ENCODE results near the gene C9orf78. TPM values are rescaled to one million over a fixed set of nuclear protein-coding genes. Genes with fewer than 3 reads are reported as not detected.

C9orf78 gene
- total RNA-seq, 2 experiments from 2014 or later: 45.3 to 45.7 TPM

DNA sequence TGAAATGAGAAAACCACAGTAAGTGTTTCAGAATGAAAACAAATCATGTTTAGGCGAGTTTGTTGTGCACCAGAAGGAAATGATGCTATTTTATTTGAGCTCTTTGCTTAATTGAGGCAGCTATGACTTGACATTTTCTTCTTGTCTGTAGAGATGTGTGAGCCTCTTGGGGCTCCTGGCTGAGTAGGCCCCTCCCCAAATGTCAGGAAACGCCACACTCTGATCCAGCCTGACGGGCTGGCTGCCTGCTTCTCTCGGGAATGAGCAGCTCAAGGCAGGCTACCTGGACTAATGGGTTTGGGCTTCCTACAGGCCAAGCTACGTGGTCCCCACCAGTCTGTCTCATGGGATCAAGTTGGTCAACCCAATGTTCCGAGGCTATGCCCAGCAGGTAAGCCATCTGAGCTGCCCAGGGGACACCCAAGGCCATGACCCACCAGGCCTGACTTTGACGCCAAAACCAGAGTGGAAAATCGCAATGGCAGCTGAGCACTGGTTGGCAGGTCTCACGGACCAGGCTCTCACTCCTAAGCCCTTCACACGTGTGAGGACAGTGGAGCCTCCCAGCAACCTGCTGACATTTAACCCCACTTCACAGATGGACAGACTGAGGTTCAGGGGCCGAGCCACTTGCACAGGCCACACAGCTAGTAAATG lies 30.0 kb upstream of the C9orf78 start:
- peak; percentile 56 for DNase-seq
- peaks cover 39% of the 10 kb centered on the region for H3K36me3 Mint-ChIP-seq (ENCODE audit: low read depth)
- peak overlapping the region; percentile 93 for H3K27ac Mint-ChIP-seq
- H3K9me3 Mint-ChIP-seq: no peaks in the 10 kb centered on the region
- H3K4me1 Mint-ChIP-seq (ENCODE audit: low read depth): peaks cover 85% of the 10 kb centered on the region
- intact Hi-C loops (cut with micrococcal nuclease): loop anchor here (5.0 kb wide), 1 partner anchor 43 kb away; the partner anchor contains the start of gene TOR1A
- no peak overlapping the region for H3K4me3 Mint-ChIP-seq
- H3K27me3 Mint-ChIP-seq (ENCODE audit: low read depth): no peaks in the 10 kb centered on the region
- CTCF ChIA-PET: interaction anchor here (0.5 to 0.6 kb wide), 2 partner anchors 22 to 160 kb away, joined by 3 to 4 read pairs; no protein-coding TSS in a partner anchor

DNA sequence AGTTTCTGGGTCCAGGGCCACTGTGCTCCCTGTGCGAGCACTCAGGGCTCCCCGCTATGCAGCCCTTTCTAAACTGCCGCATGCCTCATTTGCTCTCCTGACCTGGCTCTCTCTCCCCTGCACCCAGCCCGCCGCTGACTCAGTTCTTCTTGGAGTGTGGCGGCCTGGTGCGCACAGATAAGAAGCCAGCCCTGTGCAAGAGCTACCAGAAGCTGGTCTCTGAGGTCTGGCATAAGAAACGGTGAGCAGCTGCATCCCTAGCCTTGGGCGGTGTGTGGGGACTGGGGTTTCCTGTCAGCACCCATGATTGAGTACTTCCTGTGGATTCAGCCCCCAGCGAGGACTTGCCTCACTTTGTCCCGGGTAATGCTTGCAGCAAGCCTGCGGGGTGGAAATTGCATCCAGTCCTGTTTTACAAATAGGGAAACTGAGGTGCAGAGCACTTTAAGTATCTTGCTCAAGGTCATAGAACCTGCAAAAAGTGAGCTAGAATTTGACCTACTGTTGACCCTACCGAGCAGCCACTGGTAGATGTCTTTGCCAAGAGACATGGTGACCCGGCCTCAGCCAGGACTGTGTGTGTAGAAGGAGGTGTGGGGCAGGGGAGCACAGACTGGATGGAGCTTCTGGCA lies 28.1 kb upstream of the C9orf78 start:
- Mint-ChIP-seq H3K27me3 (ENCODE audit: low read depth) (no peaks in the 10 kb centered on the region), H3K36me3 (ENCODE audit: low read depth) (peaks cover 37% of the 10 kb centered on the region), H3K4me3 (peak overlapping the region; percentile 29), H3K4me1 (ENCODE audit: low read depth) (peaks cover 68% of the 10 kb centered on the region), H3K9me3 (no peaks in the 10 kb centered on the region), H3K27ac (peak overlapping the region; percentile 93)
- intact Hi-C loops (cut with micrococcal nuclease): no loop called here
- CTCF ChIA-PET: no interaction called here
- DNase-seq: peak; percentile 80

GRCh38 chr9:129861447-129861827 lies 26.4 kb upstream of the C9orf78 start:
- H3K9me3 Mint-ChIP-seq: no peaks in the 10 kb centered on the region
- H3K4me1 Mint-ChIP-seq (ENCODE audit: low read depth): peaks cover 58% of the 10 kb centered on the region
- no peak for DNase-seq
- CTCF ChIA-PET: no interaction called here
- no peak overlapping the region for H3K4me3 Mint-ChIP-seq
- peaks cover 34% of the 10 kb centered on the region for H3K36me3 Mint-ChIP-seq (ENCODE audit: low read depth)
- intact Hi-C loops (cut with micrococcal nuclease): no loop called here
- H3K27me3 Mint-ChIP-seq (ENCODE audit: low read depth): no peaks in the 10 kb centered on the region
- peak overlapping the region; percentile 87 for H3K27ac Mint-ChIP-seq

GRCh38 chr9:129860653-129861446 lies 25.8 kb upstream of the C9orf78 start:
- intact Hi-C loops (cut with micrococcal nuclease): no loop called here
- Mint-ChIP-seq H3K9me3 (no peaks in the 10 kb centered on the region), H3K4me3 (no peak overlapping the region), H3K27ac (peak overlapping the region; percentile 87), H3K27me3 (ENCODE audit: low read depth) (no peaks in the 10 kb centered on the region), H3K36me3 (ENCODE audit: low read depth) (peaks cover 32% of the 10 kb centered on the region), H3K4me1 (ENCODE audit: low read depth) (peaks cover 56% of the 10 kb centered on the region)
- peak; percentile 65 for DNase-seq
- CTCF ChIA-PET: interaction anchor here (0.6 kb wide), 1 partner anchor 103 kb away, joined by 3 read pairs; no protein-coding TSS in a partner anchor

- DNase-seq: no peak
- CTCF ChIA-PET: no interaction called here
- no peaks in the 10 kb centered on the region for H3K9me3 Mint-ChIP-seq
- H3K27ac Mint-ChIP-seq: peak overlapping the region; percentile 13
- intact Hi-C loops (cut with micrococcal nuclease): no loop called here
- no peak overlapping the region for H3K4me3 Mint-ChIP-seq
- H3K36me3 Mint-ChIP-seq (ENCODE audit: low read depth): peaks cover 40% of the 10 kb centered on the region
- H3K27me3 Mint-ChIP-seq (ENCODE audit: low read depth): no peaks in the 10 kb centered on the region
- peaks cover 61% of the 10 kb centered on the region for H3K4me1 Mint-ChIP-seq (ENCODE audit: low read depth)
Measured at GRCh38 chr9:129858167-129858962, 23.3 kb upstream of the C9orf78 start.

DNA sequence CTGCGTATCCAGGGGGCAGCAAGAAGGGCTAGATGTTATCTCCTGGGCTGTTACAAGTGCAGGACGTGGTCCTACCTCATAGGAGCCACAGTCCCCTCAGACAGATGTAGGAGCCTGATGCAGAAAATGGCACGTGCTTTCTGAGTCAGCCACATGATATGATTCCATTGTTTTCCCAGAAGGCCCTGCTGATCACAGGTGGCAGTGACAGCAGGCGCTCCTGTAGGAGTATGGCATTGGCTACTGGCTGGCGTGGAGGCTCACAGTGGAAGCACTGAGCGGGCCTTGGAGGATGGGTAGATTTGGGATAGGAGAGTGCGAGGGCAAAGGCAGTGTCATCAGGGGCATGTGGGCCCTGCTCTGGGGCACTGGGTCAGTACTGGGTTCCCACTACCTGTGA lies 22.1 kb upstream of the C9orf78 start:
- no peak overlapping the region for H3K27ac Mint-ChIP-seq
- no peak for DNase-seq
- H3K36me3 Mint-ChIP-seq (ENCODE audit: low read depth): peaks cover 41% of the 10 kb centered on the region
- no peaks in the 10 kb centered on the region for H3K27me3 Mint-ChIP-seq (ENCODE audit: low read depth)
- intact Hi-C loops (cut with micrococcal nuclease): no loop called here
- no peaks in the 10 kb centered on the region for H3K9me3 Mint-ChIP-seq
- H3K4me1 Mint-ChIP-seq (ENCODE audit: low read depth): peaks cover 57% of the 10 kb centered on the region
- H3K4me3 Mint-ChIP-seq: no peak overlapping the region
- CTCF ChIA-PET: no interaction called here

DNA sequence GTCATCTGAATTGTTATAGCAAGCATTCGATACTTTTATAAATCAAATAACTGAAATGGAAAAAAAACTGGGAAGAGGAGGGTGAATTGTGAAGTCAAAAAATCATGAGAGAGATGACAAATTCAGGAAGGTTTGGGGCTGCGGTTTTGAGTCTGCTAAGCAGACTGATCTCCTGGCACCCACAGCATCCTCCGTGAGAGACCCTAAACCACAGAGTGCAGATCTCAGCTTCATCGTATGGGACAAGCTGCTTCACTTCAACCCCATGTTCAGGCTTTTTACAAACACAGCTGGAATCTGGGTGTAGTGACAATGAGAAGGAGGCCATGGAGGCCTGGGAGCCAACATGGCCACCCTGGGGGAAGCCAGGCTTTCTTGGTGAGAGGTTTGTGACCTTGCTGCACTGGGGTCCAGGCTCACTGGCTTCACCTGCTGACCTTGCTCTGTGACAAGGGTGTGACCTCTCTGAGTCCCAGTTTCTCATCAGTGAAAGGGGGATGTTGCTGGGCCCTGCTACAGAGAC lies 19.6 kb upstream of the C9orf78 start:
- H3K36me3 Mint-ChIP-seq (ENCODE audit: low read depth): peaks cover 41% of the 10 kb centered on the region
- peak; percentile 27 for DNase-seq
- peak overlapping the region; percentile 65 for H3K27ac Mint-ChIP-seq
- intact Hi-C loops (cut with micrococcal nuclease): no loop called here
- CTCF ChIA-PET: no interaction called here
- no peaks in the 10 kb centered on the region for H3K9me3 Mint-ChIP-seq
- peaks cover 39% of the 10 kb centered on the region for H3K4me1 Mint-ChIP-seq (ENCODE audit: low read depth)
- no peaks in the 10 kb centered on the region for H3K27me3 Mint-ChIP-seq (ENCODE audit: low read depth)
- H3K4me3 Mint-ChIP-seq: no peak overlapping the region

DNA sequence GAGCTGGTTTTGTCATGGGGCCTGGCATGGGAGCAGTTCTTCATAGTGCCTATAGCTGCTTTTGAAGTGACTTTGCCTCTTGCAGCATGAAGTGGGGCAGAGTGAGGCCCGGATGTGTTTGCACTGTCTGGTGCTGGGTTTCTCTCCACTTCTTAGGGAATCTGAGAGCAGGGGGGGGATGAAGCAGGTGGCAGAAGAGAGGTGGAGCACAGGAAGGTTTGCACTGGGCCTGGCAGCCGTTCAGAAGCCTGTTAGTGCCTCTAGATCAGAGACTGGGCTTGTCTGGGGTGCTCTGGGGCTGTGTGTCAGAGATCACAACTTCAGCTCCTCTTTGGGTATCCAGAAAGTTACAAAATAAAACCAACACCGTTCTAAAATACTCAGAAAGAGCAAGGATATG lies 18.5 kb upstream of the C9orf78 start:
- no peaks in the 10 kb centered on the region for H3K27me3 Mint-ChIP-seq (ENCODE audit: low read depth)
- no peak overlapping the region for H3K4me3 Mint-ChIP-seq
- peaks cover 41% of the 10 kb centered on the region for H3K36me3 Mint-ChIP-seq (ENCODE audit: low read depth)
- intact Hi-C loops (cut with micrococcal nuclease): no loop called here
- CTCF ChIA-PET: no interaction called here
- no peaks in the 10 kb centered on the region for H3K9me3 Mint-ChIP-seq
- no peak overlapping the region for H3K27ac Mint-ChIP-seq
- DNase-seq: no peak
- peaks cover 39% of the 10 kb centered on the region for H3K4me1 Mint-ChIP-seq (ENCODE audit: low read depth)

GRCh38 chr9:129852579-129852978 lies 17.5 kb upstream of the C9orf78 start:
- Mint-ChIP-seq H3K27ac (no peak overlapping the region), H3K9me3 (no peaks in the 10 kb centered on the region), H3K4me1 (ENCODE audit: low read depth) (peaks cover 42% of the 10 kb centered on the region), H3K36me3 (ENCODE audit: low read depth) (peaks cover 41% of the 10 kb centered on the region), H3K27me3 (ENCODE audit: low read depth) (no peaks in the 10 kb centered on the region), H3K4me3 (no peak overlapping the region)
- CTCF ChIA-PET: interaction anchor here (1.3 kb wide), 1 partner anchor 12 kb away, joined by 3 read pairs; no protein-coding TSS in a partner anchor
- intact Hi-C loops (cut with micrococcal nuclease): no loop called here
- no peak for DNase-seq

DNA sequence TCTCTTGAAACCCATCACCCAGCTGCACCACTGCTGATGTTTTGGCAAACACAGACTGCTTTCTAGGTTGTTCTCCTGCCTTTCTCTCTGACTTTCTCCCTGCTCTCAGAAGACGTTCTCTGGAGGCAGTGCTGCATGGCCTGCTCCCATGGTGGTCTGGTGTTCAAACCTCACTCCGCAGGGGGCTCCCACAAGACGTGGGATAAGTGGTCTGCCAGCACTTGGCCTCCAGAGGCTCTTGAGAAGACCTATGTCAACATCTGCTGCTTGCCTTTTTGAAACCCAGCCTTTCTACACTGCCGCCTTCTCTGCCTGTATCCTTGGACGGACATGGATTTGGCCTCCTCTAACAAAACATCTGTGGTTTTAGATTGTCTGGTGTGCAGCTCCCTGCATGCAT lies 16.7 kb upstream of the C9orf78 start:
- CTCF ChIA-PET: interaction anchor here (1.3 to 1.5 kb wide), 2 partner anchors 12 to 33 kb away, joined by 3 to 5 read pairs; no protein-coding TSS in a partner anchor
- DNase-seq: no peak

DNA sequence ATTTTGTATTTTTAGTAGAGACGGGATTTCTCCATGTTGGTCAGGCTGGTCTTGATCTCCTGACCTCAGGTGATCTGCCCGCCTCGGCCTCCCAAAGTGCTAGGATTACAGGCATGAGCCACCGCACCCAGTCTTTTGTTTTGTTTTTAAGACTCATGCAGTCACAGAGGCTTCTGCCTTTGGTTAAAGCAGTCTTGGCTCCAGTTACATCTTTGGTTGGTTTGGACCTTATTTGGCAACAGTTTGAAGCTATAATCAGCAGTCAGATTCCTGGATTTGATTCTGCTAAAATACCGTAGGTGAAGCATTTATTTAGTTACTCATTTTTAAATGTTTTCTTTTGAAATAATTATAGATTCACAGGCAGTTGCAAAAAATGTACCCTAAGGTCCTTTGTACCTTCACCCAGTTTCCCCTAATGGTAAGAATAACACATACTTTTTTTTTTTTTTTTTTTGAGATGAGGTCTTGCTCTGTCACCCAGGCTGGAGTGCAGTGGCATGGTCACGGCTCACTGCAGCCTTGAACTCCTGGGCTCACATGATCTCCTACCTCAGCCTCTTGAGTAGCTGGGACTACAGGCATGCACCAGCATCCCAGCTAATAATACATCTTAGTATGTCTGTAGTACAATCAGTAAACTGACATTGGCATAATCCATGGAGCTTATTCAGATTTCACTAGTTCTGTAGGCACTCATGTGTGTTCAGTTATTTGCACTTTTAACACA lies 15.9 kb upstream of the C9orf78 start:
- Mint-ChIP-seq H3K27ac (no peak overlapping the region), H3K9me3 (no peaks in the 10 kb centered on the region), H3K36me3 (ENCODE audit: low read depth) (peaks cover 39% of the 10 kb centered on the region), H3K4me3 (no peak overlapping the region), H3K4me1 (ENCODE audit: low read depth) (peaks cover 34% of the 10 kb centered on the region), H3K27me3 (ENCODE audit: low read depth) (no peaks in the 10 kb centered on the region)
- CTCF ChIA-PET: interaction anchor here (0.6 to 1.5 kb wide), 2 partner anchors 24 to 34 kb away, joined by 5 read pairs; no protein-coding TSS in a partner anchor
- no peak for DNase-seq
- intact Hi-C loops (cut with micrococcal nuclease): no loop called here

More for the DNA sequence above, 16.7 kb upstream of the C9orf78 start:
- Mint-ChIP-seq H3K36me3 (ENCODE audit: low read depth) (peaks cover 39% of the 10 kb centered on the region), H3K4me3 (no peak overlapping the region), H3K27me3 (ENCODE audit: low read depth) (no peaks in the 10 kb centered on the region), H3K27ac (no peak overlapping the region), H3K9me3 (no peaks in the 10 kb centered on the region), H3K4me1 (ENCODE audit: low read depth) (peaks cover 39% of the 10 kb centered on the region)
- intact Hi-C loops (cut with micrococcal nuclease): no loop called here

All from activated naive CD4-positive, alpha-beta T cell treated with anti-CD3 and anti-CD28 coated beads for 36 hours (primary cell).